Measurements from ENCODE around the gene PRCP.

DNA sequence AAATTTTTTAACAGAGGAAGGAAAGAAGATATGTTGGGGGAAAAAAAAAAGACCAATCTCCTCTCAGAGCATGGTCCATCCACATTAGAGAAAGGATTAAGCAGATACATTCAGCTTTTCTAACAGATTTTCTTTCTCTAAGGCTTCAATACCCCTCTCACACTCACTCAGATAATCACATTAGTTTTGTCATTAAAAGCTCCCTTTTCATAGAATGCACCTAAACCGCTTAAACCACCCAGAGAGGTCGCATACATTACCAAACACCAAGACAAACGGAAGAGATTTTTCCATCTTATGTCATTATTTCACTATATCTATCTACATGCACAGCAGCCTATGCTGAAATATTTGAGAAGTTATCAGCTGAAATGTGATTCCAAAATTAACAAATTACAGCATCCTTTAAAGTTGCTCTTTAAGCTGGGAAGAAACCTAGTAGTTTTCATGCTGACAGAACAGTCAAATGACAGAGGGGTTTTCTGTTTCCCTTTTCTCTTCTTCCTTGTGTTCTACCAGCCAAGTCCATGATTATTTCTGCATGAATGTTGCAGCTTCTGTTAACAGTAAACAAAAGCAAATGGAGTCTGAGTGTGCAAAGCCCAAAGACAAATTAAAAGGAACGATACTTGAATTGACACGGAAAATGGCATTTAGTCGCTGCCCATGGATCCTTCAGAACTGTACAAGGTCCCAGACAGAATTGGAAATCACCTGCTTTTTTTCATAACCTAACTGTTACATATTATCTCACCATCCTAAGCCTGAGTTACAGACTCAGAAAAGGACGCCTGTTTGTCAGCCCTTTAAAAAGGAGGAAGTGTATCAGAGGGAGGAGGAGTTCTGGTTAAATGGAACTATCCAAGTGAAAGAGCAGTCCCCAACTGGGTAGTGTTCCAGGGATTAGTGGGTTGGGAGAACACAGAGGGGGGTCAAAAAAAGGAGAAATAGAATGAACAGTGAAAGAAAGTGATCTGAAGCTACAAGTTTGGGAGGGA is 54.6 kb downstream of the PRCP start:
- no peak for TF ChIP-seq POLR2A (IDR thresholded peaks at IDR 0.05)
- TF ChIP-seq, protein P1, sequence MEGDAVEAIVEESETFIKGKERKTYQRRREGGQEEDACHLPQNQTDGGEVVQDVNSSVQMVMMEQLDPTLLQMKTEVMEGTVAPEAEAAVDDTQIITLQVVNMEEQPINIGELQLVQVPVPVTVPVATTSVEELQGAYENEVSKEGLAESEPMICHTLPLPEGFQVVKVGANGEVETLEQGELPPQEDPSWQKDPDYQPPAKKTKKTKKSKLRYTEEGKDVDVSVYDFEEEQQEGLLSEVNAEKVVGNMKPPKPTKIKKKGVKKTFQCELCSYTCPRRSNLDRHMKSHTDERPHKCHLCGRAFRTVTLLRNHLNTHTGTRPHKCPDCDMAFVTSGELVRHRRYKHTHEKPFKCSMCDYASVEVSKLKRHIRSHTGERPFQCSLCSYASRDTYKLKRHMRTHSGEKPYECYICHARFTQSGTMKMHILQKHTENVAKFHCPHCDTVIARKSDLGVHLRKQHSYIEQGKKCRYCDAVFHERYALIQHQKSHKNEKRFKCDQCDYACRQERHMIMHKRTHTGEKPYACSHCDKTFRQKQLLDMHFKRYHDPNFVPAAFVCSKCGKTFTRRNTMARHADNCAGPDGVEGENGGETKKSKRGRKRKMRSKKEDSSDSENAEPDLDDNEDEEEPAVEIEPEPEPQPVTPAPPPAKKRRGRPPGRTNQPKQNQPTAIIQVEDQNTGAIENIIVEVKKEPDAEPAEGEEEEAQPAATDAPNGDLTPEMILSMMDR (IDR thresholded peaks at IDR 0.05) = no peak
